Duodenal mucosa (tissue), 2 donors: ENCODE data around the gene IER3.

Experiments
- H3K27ac ChIP-seq: one replicate; pipeline ENCODE4 v1.7.0; 2013; ENCODE audit warnings: low read depth, low read length
- H3K27me3 ChIP-seq, 2 donors: one replicate each; pipeline ENCODE4 v1.7.0; 2013; ENCODE audit warnings: low read length in 2 of 2, control low read depth in 1 of 2; ENCODE audit not compliant: insufficient read depth in 2 of 2, control insufficient read depth in 1 of 2
- H3K36me3 ChIP-seq, 2 donors: one replicate each; pipeline ENCODE4 v1.7.0; 2013; ENCODE audit warnings: low read length in 2 of 2, control low read depth in 1 of 2; ENCODE audit not compliant: insufficient read depth in 2 of 2, control insufficient read depth in 1 of 2
- H3K4me1 ChIP-seq, 2 donors: one replicate each; pipeline ENCODE4 v1.7.0; 2013; ENCODE audit warnings: low read length in 2 of 2, control low read depth in 1 of 2; ENCODE audit not compliant: insufficient read depth in 2 of 2, control insufficient read depth in 1 of 2
- H3K4me3 ChIP-seq, 2 donors: one replicate each; pipeline ENCODE4 v1.7.0; 2013; ENCODE audit warnings: low read length in 2 of 2, low read depth in 1 of 2
- H3K9ac ChIP-seq, 2 donors: one replicate each; pipeline ENCODE4 v1.7.0; 2013; ENCODE audit warnings: low read length in 2 of 2, low read depth in 1 of 2
- H3K9me3 ChIP-seq, 2 donors: one replicate each; pipeline ENCODE4 v1.7.0; 2013; ENCODE audit warnings: low read length in 2 of 2, control low read depth in 1 of 2; ENCODE audit not compliant: control insufficient read depth in 1 of 2

Gene IER3

DNA sequence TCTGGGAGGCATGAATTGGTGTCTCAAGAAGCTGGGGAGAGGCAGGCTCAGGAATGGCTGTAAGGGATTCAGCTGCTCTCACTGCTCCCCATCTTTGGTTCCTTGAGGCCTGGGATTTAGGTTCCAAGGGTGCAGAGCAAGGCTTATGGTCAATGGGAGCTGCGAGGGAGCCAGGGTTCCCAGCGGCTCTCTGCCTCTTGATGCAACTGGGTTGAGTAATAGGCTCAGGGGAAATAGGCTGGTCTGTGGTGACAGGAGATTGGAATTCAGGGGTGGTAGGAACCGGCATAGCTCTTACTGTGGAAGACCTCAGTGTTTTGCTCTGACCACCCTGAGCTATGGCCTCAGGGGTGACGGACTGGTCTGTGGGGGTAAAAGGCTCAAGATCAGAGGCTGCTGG lies 40.5 kb downstream of the IER3 start:
- H3K9me3 ChIP-seq, result no peaks in the 10 kb centered on the region
- no peak overlapping the region for H3K9ac ChIP-seq
- no peak overlapping the region for H3K4me3 ChIP-seq
- no peaks in the 10 kb centered on the region for H3K27me3 ChIP-seq
- H3K36me3 ChIP-seq, result peaks cover 5 to 25% of the 10 kb centered on the region in 2 donors
- H3K27ac ChIP-seq, result no peak overlapping the region
- H3K4me1 ChIP-seq, result peaks cover 0 to 3% of the 10 kb centered on the region in 2 donors

DNA sequence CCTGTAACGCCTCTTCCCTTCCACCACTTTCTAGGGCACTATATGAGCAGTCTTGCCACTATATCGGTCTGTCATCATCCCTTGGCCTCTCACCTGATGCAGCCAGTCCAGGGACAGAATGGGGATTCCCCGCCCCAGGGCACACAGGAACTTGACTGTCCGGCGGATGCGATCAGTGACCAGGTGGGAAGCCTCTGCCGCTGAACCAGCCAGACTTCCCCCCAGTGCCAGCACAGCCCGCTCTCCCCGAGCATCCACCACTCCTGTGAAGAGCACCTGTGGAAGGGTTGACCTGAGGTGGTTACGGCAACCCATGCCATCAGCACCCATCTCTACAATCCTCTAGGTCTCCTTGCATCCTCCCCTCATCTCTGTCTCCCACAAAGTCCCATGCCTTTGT lies 41.3 kb downstream of the IER3 start:
- Histone ChIP-seq H3K9me3 (no peaks in the 10 kb centered on the region), H3K27me3 (no peaks in the 10 kb centered on the region), H3K27ac (no peak overlapping the region), H3K4me3 (no peak overlapping the region), H3K36me3 (peaks cover 5 to 20% of the 10 kb centered on the region in 2 donors), H3K9ac (no peak overlapping the region), H3K4me1 (peaks cover 0 to 3% of the 10 kb centered on the region in 2 donors)

DNA sequence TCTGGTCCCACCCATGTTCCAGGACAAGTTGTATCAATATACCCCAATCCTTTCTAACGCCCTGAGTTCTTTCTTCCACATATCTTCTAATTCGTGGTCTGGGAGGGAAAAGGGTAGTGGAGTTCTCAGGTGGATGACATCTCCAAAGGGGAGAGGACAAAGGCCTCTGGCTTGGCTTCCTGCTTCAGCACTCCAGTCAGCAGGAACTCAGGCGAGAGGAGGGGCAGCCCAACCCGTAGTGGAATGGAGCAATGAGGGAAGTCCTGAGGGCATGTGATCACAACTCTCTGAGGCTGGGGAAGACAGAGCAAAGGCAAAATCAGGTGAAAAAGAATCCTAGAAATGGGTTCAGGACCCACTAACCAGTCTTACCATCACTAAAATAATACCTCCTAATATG lies 44.0 kb downstream of the IER3 start:
- Histone ChIP-seq H3K36me3 (peaks cover 5 to 20% of the 10 kb centered on the region in 2 donors), H3K27ac (no peak overlapping the region), H3K4me3 (no peak overlapping the region), H3K4me1 (no peaks in the 10 kb centered on the region), H3K27me3 (no peaks in the 10 kb centered on the region), H3K9ac (no peak overlapping the region), H3K9me3 (no peaks in the 10 kb centered on the region)

DNA sequence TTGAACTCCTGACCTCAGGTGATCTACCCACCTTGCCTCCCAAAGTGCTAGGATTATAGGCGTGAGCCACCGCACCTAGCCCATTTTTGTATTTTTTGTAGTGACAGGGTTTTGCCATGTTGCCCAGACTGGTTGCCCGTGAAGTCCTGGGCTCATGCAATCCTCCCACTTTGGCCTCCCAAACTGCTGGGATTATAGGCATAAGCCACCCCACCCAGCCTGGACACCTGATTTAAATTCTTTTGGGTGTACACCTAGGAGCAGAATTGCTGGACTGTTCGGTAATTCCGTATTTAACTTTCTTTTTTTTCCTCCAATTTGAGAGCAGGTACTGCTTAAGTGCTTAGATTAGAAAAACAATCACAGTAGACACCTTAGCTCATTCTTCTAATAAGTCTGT lies 47.9 kb downstream of the IER3 start:
- H3K36me3 ChIP-seq, result peaks cover 0 to 4% of the 10 kb centered on the region in 2 donors
- H3K27ac ChIP-seq, result no peak overlapping the region
- H3K4me1 ChIP-seq, result peaks cover 0 to 2% of the 10 kb centered on the region in 2 donors
- H3K9ac ChIP-seq, result no peak overlapping the region
- H3K9me3 ChIP-seq, result no peaks in the 10 kb centered on the region
- no peak overlapping the region for H3K4me3 ChIP-seq
- no peaks in the 10 kb centered on the region for H3K27me3 ChIP-seq
